Effector CD8-positive, alpha-beta T cell (primary cell): Measurements from ENCODE around the gene RALGAPB.
"Not testable (repeated sequence)": the region's sequence is repeated elsewhere in the genome, so short reads cannot be mapped to it uniquely, and the experiment has no call there.

ENCODE experiments used
- DNase-seq: peaks from one replicate; lab custom pipeline; 2025; lab: John Stamatoyannopoulos, UW

Gene RALGAPB

DNA sequence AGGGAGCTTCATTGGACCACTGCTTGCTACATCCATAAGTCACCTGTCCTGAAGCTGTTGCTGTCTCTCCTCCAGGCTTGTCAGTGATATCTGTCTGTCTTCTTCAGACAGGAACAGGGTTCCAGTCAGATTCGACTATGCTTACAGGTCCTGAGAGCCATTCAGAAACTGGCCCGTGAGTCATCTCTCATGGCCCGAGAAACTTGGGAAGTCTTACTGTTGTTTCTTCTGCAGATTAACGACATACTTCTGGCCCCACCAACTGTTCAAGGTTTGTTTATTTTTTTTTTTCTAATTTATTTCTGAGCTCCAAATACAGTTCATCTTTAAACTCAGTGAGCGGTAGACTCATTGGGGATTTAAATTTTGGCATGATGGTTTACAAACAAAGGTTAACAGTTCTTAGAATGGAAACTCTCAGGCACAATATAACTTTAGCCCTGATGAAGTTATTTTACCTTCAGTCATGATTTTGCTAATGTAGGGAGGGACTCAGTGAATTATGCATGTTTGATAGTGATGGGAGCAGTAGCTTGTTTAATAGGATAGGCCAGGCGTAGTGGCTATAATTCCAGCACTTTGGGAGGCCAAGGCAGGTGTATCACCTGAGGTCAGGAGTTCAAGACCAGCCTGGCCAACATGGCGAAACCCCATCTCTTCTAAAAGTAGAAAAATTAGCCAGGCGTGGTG is 24.7 kb downstream of the RALGAPB start:
- no peak for DNase-seq

DNA sequence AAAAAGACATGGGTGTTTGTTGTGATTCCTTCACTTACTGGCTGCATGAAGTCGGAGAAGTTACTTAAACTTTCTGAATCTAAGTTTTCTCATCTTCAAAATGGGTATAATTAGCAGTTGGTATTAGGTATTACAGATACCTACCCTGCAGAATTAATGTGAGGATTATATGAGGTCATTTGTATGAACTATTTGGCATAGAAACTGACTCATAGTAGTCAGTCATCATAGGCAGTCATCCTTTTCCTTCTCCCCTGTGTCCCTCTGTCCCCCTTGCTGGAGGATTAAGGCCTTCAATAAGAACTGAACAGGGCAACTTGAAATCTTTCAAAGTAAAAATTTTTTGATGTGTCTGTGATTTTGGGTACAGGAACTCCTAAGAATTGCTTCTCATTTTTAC is 26.3 kb downstream of the RALGAPB start:
- no peak for DNase-seq

DNA sequence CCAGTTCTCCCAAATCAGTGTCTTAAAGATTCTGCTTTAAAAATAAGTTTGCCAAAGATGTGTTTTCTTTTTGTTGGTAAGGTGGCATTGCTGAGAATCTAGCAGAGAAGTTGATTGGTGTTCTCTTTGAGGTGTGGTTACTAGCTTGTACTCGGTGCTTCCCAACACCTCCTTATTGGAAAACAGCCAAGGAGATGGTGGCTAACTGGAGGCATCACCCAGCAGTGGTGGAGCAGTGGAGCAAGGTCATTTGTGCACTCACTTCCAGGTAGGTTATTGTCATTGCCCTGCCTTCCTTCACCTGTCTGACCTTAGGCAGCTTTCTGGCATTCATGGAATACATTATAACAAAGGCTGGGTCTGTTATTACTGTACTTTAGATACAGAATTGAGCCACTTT is 26.7 kb downstream of the RALGAPB start:
- no peak for DNase-seq

DNA sequence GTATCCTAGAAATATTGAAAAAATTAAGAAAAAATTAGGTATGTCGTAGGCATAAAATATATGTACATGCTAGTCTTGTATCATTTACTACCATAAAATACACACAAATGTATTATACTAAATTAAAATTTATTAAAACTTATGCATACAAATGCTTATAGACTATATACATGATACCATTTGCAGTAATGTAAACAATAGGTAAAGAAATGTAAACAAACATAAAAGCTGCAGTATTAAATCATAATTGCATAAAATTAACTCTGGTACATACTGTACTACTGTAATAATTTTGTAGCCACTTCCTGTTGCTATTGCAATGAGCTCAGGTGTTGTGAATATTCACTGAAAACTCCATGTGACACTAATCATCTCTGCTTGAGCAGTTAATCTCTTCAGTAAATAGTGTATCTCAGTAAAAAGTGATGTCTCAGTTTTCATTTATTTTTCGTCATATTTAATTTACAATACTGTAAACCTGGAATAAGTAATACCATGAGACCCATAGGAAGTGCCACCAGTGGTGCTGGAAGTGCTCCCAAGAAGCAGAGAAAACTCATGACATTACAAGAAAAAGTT is 29.3 kb downstream of the RALGAPB start:
- DNase-seq: no peak

DNA sequence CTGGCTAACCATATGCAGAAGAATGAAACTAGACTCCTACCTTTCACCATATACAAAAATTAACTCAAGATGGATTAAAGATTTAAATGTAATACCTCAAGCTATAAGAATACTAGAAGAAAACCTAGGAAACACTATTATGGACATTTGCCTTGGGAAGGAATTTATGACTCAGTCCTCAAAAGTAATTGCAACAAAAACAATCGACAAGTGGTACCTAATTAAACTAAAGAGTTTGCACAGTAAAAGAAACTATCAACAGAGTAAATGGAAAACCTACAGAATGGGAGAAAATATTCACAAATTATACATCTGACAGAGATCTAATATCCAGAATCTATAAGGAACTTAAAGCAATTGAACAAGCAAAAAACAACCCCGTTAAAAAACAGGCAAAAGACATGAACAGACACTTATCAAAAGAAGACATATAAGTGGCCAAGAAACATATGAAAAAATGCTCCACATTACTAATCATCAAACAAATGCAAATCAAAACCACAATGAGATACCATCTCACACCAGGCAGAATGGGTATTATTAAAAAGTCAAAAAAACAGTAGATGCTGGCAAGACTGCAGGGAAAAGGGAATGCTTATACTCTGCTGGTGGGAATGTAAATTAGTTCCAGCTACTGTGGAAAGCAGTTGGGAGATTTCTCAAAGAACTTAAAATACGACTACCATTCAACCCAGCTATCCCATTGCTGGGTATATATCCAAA is 31.9 kb downstream of the RALGAPB start:
- DNase-seq: no peak

DNA sequence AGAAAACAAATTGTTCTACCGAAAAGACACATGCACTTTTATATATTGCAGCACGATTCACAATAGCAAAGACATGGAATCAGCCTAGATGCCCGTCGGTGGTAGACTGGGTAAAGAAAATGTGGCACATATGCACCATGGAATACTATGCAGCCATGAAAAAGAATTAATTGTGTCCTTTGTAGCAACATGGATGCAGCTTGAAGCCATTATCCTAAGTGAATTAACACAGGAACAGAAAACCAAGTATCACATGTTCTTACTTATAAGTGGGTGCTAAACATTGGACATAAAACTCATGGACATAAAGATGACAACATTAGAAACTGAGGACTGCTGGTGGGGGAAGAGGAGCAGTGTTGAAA is 32.4 kb downstream of the RALGAPB start:
- no peak for DNase-seq

DNA sequence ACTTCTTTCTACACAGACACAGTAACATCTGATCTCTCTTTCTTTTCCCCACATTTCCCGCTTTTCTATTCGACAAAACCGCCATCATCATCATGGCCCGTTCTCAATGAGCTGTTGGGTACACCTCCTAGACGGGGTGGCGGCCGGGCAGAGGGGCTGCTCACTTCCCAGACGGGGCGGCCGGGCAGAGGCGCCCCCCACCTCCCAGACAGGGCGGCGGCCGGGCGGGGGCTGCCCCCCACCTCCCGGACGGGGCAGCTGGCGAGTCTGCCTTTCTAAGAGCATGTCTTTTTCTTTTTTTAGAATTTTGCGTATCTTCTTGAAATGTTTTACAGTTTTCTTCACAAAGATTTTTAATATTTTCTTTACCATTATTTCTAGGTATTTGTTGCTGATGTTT is 39.1 kb downstream of the RALGAPB start:
- DNase-seq: not testable (repeated sequence)

DNA sequence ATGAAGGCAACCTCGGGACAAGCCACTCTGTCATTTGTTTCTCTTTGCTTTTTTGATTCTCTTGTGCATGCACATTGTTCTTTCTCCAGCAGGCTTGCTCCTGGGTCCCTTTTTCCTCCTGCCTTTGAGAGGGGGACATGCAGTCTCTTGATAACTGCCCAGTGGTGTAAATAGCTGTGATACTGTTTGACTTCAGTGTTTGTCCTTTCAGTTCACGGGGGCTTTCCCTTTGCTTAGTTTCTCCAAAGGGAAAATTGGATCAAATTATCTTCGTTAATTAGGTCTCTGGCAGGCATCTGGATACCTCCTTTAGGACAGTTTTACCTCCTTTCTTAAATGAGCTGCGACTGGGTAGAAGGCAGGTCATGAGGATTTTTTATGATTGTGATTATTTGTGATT is 41.5 kb downstream of the RALGAPB start:
- no peak for DNase-seq

DNA sequence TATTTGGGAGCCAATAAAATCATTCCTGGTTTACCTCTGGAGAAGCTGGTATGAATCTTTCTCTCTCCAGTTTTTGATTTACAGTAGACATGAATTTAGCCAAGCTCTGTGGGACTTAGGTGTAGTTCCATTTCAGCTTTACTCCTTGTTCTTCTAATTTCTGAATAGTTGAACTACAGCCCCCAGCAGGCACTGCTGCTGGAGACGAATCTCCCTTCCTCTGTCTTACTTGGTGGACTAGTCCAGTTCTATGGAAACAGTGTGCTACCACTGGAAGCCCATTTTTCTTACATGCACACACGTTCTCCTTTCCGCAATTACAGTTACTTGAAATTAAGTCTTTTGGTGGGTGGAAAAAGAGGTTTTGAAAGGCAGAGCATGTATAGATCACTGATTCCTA is 42.3 kb downstream of the RALGAPB start:
- no peak for DNase-seq

DNA sequence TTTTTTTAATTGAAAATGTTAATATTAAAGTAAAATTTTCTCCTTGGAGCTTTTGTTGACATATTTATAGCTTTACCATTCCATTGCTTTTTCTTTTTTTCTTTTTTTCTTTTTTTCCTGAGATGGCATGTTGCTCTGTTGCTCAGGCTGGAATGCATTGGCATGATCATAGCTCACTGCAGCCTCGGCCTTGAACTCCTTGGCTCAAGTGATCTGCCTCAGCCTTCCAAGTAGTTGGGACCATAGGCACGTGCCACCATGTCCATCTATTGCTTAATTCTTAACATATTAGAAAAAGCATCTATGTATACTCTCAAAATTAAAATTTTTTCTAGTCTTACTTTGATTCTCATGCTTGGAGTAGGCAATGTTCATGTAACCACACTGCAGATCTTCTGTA is 43.0 kb downstream of the RALGAPB start:
- DNase-seq: no peak

DNA sequence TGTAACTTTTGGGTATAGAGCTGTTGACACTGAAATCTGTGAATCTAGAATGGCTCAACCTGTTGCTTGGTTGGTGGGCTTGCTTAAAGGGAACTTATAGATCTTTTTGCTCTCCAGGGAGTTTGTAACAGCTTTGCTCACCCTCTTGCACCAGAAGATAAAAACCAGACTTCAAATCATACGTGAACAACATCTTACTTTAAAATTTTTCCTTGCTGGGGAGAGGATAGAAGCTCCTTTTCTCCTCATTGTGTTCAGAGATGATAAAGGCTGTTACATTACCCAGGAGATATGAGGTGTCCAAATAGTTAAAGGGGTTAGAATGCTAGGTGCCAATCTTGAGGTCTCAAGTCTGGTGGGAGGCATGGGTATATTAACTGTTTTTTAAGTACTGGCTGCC is 46.8 kb downstream of the RALGAPB start:
- DNase-seq: no peak

DNA sequence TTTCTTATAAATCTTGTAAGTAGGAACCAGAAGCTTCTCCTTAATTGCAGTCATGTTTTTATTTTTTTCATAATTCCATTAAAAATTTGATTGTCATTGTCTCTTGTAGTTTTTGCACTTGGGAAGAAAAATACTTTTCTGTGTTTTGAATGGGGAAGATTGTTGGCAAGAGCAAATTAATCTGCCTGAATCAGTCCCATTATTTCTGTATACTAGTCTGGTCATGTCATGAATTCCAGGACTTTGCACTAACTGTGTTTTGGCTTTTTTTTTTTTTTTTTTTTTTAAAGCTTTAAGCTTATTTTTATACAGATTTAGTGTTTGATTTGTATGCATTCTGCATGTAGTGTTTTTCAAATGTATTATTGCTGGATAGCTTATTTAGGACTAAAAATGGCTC is 47.6 kb downstream of the RALGAPB start:
- DNase-seq: no peak

DNA sequence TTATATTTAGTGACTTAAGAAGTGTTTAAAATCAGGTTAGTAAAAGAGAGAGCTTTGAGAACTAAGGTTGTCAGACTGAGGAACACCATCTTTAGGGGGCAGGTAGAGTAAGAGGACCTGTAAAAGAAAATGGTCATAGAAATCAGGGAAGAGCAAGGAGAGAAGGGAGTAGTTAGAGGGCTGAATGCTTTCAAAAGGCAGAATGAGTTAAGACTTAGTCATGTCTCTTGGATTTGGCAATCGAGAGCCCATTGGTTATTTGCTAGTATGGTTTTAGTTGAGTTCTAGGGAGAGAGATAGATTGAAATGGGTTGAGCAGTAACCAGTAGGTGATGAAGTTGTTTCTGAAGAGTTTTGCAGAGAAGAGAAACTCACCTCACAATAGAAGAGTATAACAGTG is 51.1 kb downstream of the RALGAPB start:
- DNase-seq: no peak

DNA sequence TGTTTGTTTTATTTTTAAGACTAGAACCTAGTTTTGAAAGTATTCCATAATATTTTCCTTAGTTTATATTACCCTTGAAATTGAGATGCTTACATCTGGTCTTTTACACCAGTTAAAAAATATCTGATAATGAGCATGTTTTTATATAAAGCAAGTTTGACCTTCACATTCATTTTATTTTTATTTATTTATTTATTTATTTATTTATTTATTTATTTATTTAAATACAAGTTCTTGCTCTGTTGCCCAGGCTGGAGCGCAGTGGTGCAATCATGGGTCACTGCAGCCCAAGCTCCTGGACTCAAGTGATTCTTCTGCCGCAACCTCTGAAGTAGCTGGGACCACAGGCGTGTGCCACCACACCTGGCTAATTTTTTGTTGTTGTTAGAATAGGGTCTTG is 55.5 kb downstream of the RALGAPB start:
- DNase-seq: no peak

DNA sequence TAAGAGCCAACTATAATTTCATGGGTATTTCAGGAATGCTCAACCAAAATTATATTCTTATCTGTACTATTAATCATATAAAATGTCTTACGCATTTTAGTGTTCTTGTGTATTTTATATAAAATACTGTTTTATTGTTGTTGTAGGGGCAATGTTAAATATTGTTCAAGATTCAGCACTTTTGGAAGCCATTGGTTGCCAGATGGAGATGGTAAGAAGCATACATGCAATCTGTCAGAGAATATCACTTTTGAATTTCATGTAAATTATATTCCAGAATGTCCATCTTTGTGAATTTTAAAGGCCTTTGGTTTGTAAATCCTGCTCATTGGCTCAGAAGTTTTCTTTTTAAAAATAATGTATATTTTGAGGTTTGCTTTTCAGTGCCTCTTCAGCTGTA is 58.4 kb downstream of the RALGAPB start:
- DNase-seq: no peak

DNA sequence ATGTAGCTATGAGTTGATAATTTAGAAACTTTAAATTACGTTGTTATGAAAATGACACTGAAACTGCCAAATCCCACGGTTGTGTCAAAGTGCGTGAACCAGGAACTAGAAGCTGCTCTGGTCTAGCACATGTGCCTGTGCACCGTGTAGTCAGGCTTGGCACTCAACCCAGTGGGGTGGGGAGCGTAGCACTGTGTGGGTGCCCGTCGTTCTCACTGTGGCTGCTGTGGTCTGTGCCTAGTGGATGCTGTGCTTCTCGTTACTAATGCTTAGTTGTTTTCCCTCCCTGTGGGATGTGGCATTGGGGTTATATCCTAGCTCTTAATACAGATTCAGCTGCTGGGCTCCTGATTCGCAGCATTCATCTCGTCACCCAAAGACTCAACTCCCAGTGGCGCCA is 62.1 kb downstream of the RALGAPB start:
- no peak for DNase-seq

DNA sequence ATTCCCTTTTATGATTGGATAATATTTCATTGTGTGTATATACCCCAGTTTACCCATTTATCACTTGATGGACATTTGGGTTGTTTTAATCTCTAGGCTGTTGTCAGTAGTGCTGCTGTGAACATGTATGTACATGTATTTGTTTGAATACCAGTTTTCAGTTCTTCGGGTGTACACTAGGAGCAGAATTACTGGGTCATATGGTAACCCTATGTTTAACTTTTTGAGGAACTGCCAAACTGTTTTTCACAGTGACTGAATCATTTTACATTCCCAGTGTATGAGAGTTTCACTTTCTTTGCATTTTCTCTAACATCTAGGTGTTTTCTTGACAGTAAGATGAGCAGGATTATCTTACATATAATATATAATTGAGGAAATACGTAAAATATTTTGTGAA is 63.7 kb downstream of the RALGAPB start:
- DNase-seq: no peak

DNA sequence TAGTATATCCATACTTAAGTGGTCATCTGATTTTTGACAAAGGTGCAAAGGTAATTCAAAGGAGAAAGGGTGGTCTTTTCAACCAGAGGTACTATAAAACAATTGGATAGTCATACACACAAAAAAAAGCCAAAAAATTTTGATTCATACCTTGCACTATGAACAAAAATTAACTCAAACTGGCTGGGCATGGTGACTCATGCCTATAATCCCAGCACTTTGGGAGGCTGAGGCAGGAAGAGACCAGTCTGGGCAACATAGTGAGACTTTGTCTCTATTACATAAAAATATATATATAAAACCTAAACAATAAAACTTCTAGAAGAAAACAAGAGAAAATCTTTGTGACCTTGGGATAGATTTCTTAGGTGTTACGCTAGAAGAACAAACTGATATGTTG is 64.5 kb downstream of the RALGAPB start:
- DNase-seq: no peak

DNA sequence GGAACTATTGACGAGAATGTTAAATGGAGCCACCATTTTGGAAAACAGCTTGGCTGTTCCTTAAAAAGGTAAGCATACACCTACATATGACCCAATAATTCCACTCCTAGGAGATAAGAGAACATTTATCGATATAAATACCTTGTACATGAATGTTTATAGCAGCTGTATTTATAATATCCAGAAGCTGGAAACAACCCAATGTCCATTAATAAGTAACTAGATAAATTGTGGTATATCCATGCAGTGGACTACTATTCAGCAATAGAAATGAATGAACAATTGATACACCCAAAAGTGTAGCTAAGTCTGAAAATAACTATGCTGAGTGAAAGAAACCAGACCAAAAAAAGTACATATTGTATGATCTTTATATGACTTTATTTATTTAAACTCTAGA is 66.1 kb downstream of the RALGAPB start:
- DNase-seq: no peak

DNA sequence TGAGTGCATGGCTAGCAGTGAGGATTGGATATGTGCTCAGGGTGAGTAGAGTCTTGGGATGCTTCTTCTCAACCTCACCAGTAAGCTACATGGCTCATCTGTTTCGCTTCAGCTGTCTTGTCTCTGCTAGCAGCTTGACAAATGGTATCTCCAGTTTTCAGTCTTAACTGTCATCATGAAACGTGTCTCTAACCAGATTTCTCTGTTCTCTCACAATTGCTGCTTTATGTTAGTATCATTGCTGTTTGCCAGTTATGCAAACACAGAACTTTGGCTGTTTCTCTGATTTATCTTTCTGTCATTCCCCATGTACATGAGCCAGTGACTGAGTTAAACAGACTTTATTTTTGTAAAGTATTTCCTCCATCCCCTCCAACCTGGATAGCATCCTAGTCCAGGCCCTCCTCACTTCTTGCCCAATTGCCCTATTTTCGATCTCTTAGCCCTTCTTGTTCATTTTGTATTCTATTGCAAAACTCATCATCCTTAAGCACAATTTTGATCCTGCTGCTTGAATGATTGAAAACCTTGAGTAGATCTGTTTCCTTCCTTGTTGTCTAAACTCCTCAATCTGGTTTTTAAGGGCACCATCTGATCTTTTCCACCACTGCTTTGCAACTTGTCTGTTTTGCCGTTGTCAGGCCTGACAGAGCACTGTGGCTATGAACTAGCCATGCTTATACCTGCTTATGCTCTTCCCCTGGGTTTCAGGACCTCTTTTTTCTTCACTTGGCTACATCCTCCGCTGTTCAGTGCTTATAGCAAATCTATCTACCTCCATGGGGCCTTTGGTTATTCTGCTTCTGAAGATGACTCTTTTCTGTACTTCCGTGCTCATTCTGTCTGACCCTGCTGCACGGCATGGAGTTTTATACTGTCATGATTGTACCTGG is 70.6 kb downstream of the RALGAPB start:
- no peak for DNase-seq

DNA sequence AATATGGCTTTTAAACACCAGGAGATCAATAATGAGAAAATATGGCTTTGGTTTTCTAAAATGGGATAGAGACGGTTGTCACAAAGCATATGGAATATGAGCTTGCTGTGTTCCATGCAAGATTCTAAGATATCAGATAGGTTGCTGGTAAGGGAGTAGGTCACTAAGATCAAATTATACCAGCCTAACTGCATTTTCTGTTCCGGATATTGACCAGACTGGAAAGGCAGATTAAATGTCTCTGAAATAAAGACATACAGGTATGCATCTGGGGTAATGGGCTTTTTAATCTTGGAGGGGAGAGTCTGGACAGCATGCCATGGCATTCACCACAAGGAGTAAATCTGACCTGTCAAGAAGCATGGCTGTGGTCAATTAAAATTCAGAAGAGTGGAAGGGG is 73.1 kb downstream of the RALGAPB start:
- no peak for DNase-seq

DNA sequence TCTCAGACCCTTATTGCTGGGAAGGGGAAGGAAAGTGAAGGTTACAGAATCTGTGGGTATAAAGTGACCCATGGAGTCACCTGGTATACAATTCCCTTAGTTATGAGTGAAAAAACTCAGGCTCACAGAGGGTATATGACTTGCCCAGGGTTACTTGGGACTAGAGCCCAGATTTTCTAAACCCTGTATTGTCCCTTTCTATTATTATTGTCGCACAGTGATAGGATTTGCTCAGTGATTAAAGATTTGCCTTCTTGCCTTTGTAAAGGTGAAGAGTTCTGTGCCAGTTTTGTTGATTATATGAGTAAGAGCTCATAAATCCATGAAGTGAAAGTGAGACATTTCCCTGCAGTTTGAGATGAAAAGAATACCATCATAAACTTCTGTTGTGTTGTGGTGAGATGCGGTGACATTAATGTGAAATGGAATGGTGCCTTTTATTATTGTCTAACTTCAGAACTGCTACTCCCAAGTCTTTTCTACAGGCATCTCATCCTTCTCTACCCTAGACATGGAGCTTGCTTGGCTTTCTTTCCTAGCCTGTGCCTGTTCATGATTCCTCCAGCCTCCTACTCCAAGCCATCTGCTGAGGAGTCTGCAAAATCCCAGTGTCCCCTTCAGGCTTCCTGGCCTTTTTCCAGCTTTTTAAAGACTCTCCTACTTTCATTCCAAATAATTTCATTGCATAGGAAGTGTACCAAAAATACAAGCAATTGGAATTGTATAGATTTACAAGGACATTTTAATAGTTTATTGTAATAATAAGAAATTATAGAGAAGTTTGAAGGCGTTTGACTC is 74.8 kb downstream of the RALGAPB start:
- DNase-seq: no peak
